HepG2 (cell line): Measurements from ENCODE around the gene ATG4B. TPM values are rescaled to one million over a fixed set of nuclear protein-coding genes. Genes with fewer than 3 reads are reported as not detected.
A peak's percentile ranks its signal among the peaks of the same experiment; 100 is the strongest.

Source experiments
- ELF1 ChIP-seq: sonication (generic); formaldehyde crosslinking; IDR thresholded peaks from 2 replicates; pipeline ENCODE4 v1.4.0; 2020; ENCODE audit warnings: missing genetic modification reagents
- HDAC1 ChIP-seq: sonication (generic); formaldehyde crosslinking; IDR thresholded peaks from 2 replicates; pipeline ENCODE4 v1.5.1; 2020; ENCODE audit warnings: mild to moderate bottlenecking, missing genetic modification reagents
- HMGXB3 ChIP-seq: sonication (generic); formaldehyde crosslinking; IDR thresholded peaks from 2 replicates; pipeline ENCODE4 v1.4.0; 2020; ENCODE audit warnings: missing genetic modification reagents, borderline replicate concordance
- MIER2 ChIP-seq: IDR thresholded peaks from 2 replicates; pipeline ENCODE4 v1.6.1; 2016; ENCODE audit warnings: missing biosample characterization, missing genetic modification reagents
- SMYD3 ChIP-seq: sonication (generic); formaldehyde crosslinking; IDR thresholded peaks from 2 replicates; pipeline ENCODE4 v1.8.1; 2023; ENCODE audit warnings: mild to moderate bottlenecking, missing genetic modification reagents
- TFDP1 ChIP-seq: IDR thresholded peaks from 2 replicates; pipeline ENCODE4 v1.6.1; 2016; ENCODE audit warnings: missing compliant biosample characterization, missing genetic modification reagents, borderline replicate concordance
- ZFP62 ChIP-seq: sonication (generic); formaldehyde crosslinking; IDR thresholded peaks from 2 replicates; pipeline ENCODE4 v1.4.0; 2020; ENCODE audit warnings: missing genetic modification reagents
- ZGPAT ChIP-seq: IDR thresholded peaks from 2 replicates; pipeline ENCODE4 v1.6.1; 2016; ENCODE audit warnings: mild to moderate bottlenecking
- ZNF3 ChIP-seq: IDR thresholded peaks from 2 replicates; pipeline ENCODE4 v1.7.0; 2017; ENCODE audit warnings: inconsistent platforms
- ZNF337 ChIP-seq: sonication (generic); formaldehyde crosslinking; IDR thresholded peaks from 2 replicates; pipeline ENCODE4 v1.5.1; 2020; ENCODE audit warnings: missing genetic modification reagents, low read depth, mild to moderate bottlenecking, borderline replicate concordance
- ZNF512B ChIP-seq: sonication (generic); formaldehyde crosslinking; IDR thresholded peaks from 2 replicates; pipeline ENCODE4 v1.5.1; 2020; ENCODE audit warnings: missing genetic modification reagents, mild to moderate bottlenecking, borderline replicate concordance
- ZNF562 ChIP-seq: sonication (generic); formaldehyde crosslinking; IDR thresholded peaks from 2 replicates; pipeline ENCODE4 v1.8.0; 2022; ENCODE audit warnings: missing genetic modification reagents, borderline replicate concordance
- ZNF614 ChIP-seq: IDR thresholded peaks from 2 replicates; pipeline ENCODE4 v1.6.1; 2018; ENCODE audit warnings: missing biosample characterization, missing genetic modification reagents, inconsistent platforms, borderline replicate concordance
- ZNF670 ChIP-seq: sonication (generic); formaldehyde crosslinking; IDR thresholded peaks from 2 replicates; pipeline ENCODE4 v1.8.0; 2022; ENCODE audit warnings: mild to moderate bottlenecking, missing genetic modification reagents, borderline replicate concordance
- ZNF772 ChIP-seq: sonication (generic); formaldehyde crosslinking; IDR thresholded peaks from 2 replicates; pipeline ENCODE4 v1.5.0; 2020; ENCODE audit warnings: mild to moderate bottlenecking, missing genetic modification reagents
- ZNF780A ChIP-seq: sonication (generic); formaldehyde crosslinking; IDR thresholded peaks from 2 replicates; pipeline ENCODE4 v1.8.0; 2022; ENCODE audit warnings: mild to moderate bottlenecking, missing genetic modification reagents, moderate library complexity
- ZNF781 ChIP-seq: sonication (generic); formaldehyde crosslinking; IDR thresholded peaks from 2 replicates; pipeline ENCODE4 v1.5.1; 2020; ENCODE audit warnings: borderline replicate concordance, mild to moderate bottlenecking, missing genetic modification reagents; ENCODE audit errors: not compliant biosample characterization
- ZSCAN25 ChIP-seq: sonication (generic); formaldehyde crosslinking; IDR thresholded peaks from 2 replicates; pipeline ENCODE4 v1.8.0; 2022; ENCODE audit warnings: mild to moderate bottlenecking, missing genetic modification reagents
- ZSCAN30 ChIP-seq: sonication (generic); formaldehyde crosslinking; IDR thresholded peaks from 2 replicates; pipeline ENCODE4 v1.5.0; 2020; ENCODE audit warnings: mild to moderate bottlenecking, missing genetic modification reagents
- polyA plus RNA-seq, 8 experiments: library from polyadenylated mRNA; depleted of rRNA in 3 of 8; stranded (reverse) in 7 of 8; unstranded in 1 of 8; fragments of >200 nt; fragmentation: Illumina TruSeq in 4 of 8; extraction: Trizol in 4 of 8; gene quantifications; 2 replicates each; pipeline versions ENCODE4 v1.2.1 to v1.2.3, GENCODE V29; 2011 to 2016; ENCODE audit warnings: low read depth in 4 of 8, missing spikeins in 1 of 8, mixed read lengths in 1 of 8; ENCODE audit not compliant: insufficient read depth in 1 of 8
- total RNA-seq, 5 experiments: library from RNA; depleted of rRNA; stranded (reverse); fragments of >200 nt; fragmentation: Illumina TruSeq; extraction: Trizol; gene quantifications; 2 replicates each; pipeline ENCODE4 v1.2.3, GENCODE V29; 2016; ENCODE audit warnings: low read depth in 1 of 5

Gene ATG4B
- total and polyA plus RNA-seq, 2 of the 13 experiments (the other 11 are each of a cell fraction or from before 2014, with no cell fraction given) = 95.5 to 239 TPM

GRCh38 chr2:241701399-241702154 lies 64.1 kb downstream of the ATG4B start, which contains the start of gene ING5 (continued):
- TF ChIP-seq HMGXB3 (CRISPR knock-in tag) (no peak), ZFP62 (no peak), ZNF772 (CRISPR knock-in tag) (peak; percentile 70; the same call in 1 of the 2 replicates), ZNF337 (CRISPR knock-in tag) (peak; percentile 58; the same call in 1 of the 2 replicates), ZSCAN30 (CRISPR knock-in tag) (0 out of 2 replicates have a peak, but pooled peaks have one; percentile 65), ZNF562 (CRISPR knock-in tag) (no peak), ZNF512B (CRISPR knock-in tag) (no peak), SMYD3 (CRISPR knock-in tag) (peak; percentile 73; the same call in 1 of the 2 replicates), ZGPAT (CRISPR knock-in tag) (no peak; the same call in 1 of the 2 replicates), TFDP1 (CRISPR knock-in tag) (peak; percentile 90), ZSCAN25 (CRISPR knock-in tag) (peak; percentile 74; the same call in 1 of the 2 replicates), ZNF780A (CRISPR knock-in tag) (no peak), ZNF3 (no peak), ZNF614 (CRISPR knock-in tag) (peak; percentile 45; the same call in 1 of the 2 replicates), ZNF781 (no peak), ELF1 (CRISPR knock-in tag) (no peak; the same call in 1 of the 2 replicates), ZNF670 (peak; percentile 74; the same call in 1 of the 2 replicates), MIER2 (CRISPR knock-in tag) (no peak), HDAC1 (CRISPR knock-in tag) (peak; percentile 88; the same call in 1 of the 2 replicates)
